GM19455 (cell line): Measurements from ENCODE around the gene CISD1.

ENCODE experiments used
- ATAC-seq: cut with Tn5 transposase; IDR thresholded peaks from one replicate; pipeline ENCODE4 v1.9.1; 2021; ENCODE audit not compliant: unreplicated experiment

Gene CISD1

DNA sequence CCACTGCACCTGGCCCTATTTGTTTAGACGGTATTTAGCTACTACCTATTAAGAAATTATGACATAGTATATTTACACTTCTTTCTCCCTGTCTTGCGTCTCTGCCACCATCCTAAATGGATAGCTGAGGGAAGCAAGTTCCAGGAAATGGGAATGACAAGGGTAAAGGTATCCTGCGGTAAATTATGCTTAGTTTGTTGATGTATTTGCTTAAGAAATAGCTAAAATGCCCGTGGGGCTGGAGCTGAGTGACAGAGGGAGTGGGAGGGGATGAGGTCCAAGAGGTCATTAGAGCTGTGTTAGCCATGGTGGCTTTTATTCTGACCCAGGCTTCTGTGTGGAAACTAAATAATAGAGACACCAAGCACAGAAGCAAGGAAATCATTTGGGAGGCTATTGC is 36.9 kb downstream of the CISD1 start:
- no peak for ATAC-seq

DNA sequence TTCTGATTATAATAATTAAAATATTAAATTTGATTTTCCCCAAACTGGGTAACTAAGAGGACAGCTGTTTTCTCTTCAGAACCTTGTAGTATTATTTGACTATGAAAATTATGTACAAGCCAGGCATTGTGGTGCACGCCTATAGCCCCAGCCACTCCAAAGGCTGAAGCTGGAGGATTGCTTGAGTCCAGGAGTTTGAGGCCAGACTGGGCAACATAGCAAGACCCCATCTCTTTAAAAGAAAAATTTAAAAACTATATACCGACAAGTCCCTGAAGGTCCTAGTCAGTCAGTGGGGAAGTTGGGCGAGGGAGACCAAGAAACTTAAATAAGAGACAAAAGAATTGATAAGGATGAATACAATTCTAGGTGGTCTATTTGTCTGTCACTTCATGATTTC is 38.7 kb downstream of the CISD1 start:
- ATAC-seq = no peak

DNA sequence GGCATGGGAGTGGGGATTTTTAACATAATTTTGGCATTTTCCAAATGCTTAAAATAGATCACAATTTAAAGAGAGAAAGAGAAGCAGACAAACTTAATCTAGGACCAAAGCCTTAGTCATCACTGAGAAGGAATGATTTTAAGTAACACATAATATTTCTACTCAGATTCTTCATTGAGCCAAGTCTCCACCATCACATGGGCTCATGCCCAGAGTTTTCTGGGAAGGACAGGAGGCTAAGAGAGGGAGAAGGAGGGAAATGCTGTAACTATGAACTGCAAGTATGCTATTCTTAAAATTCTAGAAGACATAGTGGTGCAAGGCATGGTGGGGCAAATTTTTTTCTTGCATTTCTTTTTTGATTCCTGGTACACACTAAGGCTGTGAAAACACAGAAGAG is 42.1 kb downstream of the CISD1 start:
- ATAC-seq = no peak

DNA sequence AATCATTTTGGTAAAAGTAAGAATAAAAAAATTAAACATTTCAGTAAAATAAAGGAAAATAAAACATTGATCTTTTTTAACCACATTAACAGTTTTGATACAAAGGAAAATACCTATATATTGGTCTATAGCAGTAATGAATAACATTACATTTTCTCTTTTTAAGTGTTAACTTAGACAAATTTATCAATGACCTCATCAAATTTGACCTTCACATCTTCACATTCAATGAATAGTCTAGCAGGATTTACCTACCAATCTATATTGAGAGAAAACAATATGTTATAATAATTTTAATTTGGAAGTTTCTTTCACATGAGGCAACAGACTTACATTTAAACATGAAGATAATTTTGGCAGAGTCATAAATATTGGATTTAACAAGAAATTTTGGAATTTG is 47.9 kb downstream of the CISD1 start:
- no peak for ATAC-seq

DNA sequence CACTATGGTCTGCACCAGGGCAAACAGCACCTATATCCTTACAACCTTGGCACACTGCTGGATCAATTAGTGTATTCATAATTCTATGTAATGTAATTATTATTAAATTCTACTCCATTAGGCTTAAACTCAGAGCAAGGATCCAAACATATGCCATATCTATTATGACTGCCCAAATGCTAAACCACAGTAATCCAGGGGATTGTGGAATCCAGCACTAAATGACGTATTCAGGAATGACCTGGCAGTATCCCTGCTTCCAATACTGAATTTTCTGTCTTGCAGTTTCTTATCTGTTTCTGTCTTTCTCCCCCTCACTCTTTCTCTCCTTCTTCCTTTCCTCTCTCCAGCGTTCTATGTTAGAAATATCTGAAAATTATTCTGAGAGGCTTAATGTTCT is 49.4 kb downstream of the CISD1 start:
- ATAC-seq = no peak

DNA sequence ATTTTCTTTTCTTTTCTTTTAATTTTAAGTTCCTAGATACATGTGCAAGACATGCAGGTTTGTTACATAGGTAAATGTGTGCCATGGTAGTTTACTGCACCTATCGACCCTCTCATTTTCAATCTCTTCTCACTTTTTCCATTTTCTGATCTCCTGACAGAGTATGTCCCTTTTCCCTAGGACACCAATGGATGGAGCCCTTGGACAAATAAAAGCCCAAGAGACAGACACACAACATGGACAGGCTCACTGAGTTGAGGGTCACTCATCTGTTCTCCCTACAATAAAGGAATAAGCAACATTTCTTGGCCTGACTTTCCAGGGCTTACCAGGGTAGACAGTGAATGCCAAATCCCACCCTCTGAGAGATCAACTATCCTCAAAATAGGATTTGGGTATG is 50.6 kb downstream of the CISD1 start:
- ATAC-seq = no peak

DNA sequence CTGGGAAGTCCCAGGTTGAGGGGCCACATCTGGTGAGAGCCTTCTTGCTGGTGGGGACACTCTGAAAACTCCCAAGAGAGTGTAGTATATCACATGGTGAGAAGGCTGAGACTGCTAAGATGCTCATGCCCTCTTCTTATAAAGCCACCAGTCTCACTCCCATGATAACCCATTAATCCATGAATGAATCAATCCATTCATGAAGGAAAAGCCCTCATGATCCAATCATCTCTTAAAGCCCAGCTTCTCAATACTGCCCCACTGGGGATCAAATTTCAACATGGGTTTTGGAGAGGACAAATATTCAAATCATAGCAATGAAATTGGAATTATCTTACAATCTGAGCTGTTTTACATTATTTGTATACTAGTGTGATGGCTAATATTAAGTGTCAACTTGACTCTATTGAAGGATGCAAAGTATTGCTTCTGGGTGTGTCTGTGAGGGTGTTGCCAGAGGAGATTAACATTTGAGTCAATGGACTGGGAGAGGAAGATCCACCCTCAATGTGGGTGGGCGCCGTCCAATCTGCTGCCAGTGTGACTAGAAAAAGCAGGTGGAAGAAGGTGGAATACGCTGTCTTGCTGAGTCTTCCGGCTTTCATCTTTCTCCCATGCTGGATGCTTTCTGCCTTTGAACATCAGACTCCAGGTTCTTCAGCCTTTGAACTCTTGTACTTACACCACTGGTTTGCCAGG is 51.5 kb downstream of the CISD1 start:
- ATAC-seq = no peak

DNA sequence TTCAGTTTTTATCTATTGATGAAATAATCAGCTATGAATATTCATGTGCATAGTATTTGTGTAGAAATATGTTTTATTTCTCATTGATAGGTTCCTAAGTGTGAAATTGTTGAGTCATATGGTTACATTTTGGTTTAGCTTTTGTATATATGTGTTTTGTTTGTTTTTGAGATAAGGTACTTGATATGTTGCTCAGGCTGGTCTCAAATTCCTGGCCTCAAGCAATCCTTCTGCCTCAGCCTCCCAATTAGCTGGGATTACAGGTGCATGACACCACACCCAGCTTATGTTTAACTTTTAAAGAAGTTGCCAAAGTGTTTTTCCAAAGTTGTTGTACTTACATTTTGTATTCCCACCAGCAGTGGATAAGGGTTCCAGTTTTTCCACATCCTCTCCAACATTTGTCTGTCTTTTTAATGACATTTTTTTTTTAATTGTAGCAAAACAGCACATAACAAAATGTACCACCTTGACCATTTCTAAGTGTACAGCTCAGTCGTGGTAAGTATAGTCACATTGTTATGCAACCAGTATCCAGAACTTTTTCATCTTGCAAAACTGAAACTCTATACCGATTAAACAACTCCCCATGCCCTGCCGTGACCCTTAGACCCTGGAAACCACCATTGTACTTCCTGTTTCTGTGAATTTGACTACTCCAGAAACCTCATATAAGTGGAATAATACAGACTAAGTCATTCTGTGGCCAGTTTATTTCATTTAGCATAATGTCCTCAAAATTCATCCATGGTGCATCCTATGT is 53.3 kb downstream of the CISD1 start:
- ATAC-seq = no peak

DNA sequence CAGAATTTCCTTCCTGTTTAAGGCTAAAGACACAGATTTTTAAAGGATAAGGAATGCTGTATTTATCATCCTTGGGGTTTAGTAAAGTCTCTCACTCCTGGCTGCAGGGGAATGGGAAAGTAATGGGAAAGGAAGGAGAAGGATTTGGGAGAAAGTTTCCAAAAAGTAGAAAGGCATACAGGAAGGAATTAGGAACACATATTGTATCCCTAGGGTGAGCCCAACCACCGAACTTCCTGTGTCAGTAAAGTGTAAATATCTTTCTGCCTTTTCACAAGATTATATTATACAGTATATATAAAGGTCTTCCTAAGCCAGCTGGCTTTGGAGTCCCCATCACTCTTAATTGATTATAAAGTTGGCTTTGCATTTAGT is 53.9 kb downstream of the CISD1 start:
- ATAC-seq = no peak

DNA sequence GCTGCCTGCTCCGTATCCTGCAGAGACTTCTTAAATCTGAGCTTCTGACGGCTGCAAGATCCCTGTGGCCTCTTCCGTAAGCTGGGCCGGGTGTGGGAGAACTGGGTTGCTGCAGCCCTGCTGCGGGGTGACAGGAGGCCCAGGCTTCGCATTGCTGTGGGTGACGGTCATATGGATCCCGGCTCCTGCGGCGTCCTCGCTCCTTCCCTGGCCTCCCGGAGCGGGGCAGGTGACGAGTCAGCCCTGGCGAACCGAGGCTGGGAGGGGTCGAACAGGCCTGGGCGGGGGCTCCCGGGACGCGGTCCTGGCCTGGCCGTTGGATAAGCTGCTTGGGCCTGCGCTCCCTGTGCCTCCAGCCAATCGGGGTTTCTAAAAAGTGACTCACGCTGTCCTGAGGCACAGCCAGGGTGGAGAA is 58.0 kb downstream of the CISD1 start:
- ATAC-seq = no peak

DNA sequence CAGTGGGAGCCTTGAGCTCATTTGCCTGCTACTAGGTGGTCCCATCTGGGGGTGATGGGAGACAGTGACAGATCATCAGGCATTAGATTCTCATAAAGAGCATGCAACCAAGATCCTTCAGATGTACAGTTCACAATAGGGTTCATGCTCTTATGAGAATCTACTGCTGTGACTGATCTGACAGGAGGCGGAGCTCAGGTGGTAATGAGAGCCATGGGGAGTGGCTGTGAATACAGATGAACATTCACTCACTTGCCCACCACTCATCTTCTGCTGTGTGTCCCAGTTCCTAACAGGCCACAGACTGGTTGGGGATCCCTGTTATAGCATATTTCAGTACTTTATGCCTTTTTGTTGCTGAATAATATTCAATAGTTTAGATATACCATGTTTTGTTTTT is 59.3 kb downstream of the CISD1 start:
- no peak for ATAC-seq

DNA sequence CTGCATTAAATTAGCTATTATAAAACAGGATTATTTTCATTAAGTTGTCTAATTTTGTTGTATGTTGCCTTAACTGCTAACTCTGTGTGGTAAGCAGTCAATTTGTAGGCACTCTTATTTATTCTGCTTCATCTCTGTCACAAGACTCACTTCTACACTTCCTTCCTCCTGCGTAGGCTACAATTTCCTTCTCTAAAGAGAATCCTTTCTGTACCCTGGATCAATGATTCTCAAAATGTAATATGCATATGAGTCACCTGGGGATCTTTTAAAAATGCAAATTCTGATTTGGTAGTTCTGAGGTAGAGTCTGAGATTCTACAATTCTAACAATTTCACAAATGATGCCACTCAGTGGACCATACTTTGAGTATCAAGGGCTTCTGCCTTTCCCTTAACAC is 61.5 kb downstream of the CISD1 start:
- ATAC-seq = no peak

DNA sequence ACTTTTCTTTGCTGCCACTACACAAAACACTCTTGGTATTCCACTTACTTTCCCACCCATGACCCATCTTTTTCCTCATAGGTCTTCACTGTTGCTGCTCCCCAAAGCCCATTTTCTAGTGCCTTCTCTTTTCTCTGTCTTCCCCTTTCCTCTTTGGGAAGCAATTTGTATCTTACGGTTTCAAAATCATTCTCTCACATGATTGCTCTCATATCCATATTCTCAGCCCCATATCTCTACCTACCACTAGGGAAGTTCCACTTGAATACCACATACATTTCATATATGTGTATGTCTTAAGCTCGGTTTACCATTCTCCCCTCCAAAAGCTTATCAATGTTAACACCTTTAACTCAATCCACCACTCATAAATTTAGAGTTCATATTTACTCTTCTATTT is 62.7 kb downstream of the CISD1 start:
- ATAC-seq = no peak

DNA sequence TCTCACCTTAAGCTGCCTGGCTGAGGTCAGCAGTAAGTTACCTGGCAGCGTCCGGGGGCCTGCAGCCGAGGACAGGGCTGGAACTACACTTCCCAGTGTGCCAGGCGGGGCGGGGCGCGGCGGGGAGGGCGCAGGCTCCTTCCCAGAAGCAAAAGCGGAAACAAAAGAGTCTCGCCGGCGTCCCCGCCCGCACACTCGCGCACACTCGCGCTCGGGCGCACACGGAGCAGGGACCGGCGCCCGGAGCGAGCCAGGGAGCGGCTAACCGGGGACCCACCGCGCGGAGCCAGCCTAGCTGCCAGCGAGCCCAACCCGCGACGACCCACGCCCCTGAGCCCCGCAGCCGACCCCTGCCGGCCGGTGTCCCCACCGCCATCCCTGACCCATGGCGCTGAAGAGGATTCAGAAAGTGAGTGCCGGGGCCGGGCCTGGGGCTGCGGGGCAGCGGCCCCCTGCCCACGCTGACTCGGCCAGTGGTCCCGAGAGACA is 65.9 kb downstream of the CISD1 start, which contains the start of gene UBE2D1:
Gene UBE2D1 (plus strand): TSS at position 190 of the 489 bp plus-strand sequence. CDS start 196 bp downstream, at position 386.
- peak; percentile 98 for ATAC-seq

DNA sequence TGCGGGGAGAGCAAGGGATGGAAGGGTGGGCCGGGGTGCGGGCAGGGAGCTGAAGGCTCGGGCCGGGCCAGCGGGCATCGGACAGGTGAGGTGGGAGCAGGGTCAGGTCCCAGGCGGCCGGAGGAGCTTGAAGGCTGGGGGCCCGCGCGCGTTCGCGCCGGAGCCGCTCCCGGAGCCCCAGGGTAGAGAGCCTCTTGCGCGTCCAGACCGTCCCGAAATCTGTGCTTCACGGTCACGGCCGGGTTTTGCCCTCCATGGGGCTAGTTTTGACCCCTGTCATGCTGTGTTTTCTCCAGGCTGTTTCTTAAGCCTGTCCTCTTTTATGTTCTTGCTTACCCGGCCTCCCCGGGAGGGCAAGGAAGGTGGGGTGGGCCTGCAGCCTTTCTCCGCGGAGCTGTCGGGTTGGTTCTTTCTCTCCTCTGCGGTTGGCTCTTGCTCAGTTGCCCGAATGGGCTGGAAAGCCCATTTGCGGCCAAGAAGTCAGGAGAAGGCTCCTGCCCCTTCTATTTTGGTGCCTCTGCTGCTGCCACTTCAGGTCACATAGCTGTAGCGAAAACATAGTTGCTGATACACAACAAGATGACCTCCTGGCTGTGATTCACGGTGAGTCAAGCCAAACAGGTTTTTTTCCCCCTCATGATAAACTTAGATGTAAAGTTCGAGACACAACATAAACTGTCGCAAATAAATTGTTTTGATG is 66.5 kb downstream of the CISD1 start:
- peak; percentile 60 for ATAC-seq

DNA sequence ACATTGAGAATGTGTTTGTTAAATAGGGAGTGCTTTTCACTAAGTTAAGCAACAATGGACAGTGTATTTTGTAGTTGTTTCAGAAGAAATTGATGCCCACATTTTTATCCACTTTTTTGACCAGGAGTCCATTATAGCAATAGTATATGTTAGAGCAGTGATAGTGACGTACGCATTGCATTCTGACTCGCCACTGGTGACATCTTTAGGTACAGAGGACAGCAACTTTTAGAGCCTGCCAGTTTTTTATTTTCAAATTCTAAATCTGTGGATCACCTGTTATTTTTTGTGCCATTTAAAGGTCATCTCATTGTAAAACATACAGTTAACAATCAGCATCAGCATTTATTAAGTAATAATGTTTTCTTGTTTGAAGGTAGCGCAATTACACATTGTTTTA is 67.3 kb downstream of the CISD1 start:
- no peak for ATAC-seq
